GM19023 (cell line): ENCODE measurements around the gene DDX4.

Source experiments
- ATAC-seq: cut with Tn5 transposase; IDR thresholded peaks from one replicate; pipeline ENCODE4 v1.9.1; 2021; ENCODE audit warnings: mild to moderate bottlenecking, moderate library complexity; ENCODE audit not compliant: unreplicated experiment

DDX4 gene

DNA sequence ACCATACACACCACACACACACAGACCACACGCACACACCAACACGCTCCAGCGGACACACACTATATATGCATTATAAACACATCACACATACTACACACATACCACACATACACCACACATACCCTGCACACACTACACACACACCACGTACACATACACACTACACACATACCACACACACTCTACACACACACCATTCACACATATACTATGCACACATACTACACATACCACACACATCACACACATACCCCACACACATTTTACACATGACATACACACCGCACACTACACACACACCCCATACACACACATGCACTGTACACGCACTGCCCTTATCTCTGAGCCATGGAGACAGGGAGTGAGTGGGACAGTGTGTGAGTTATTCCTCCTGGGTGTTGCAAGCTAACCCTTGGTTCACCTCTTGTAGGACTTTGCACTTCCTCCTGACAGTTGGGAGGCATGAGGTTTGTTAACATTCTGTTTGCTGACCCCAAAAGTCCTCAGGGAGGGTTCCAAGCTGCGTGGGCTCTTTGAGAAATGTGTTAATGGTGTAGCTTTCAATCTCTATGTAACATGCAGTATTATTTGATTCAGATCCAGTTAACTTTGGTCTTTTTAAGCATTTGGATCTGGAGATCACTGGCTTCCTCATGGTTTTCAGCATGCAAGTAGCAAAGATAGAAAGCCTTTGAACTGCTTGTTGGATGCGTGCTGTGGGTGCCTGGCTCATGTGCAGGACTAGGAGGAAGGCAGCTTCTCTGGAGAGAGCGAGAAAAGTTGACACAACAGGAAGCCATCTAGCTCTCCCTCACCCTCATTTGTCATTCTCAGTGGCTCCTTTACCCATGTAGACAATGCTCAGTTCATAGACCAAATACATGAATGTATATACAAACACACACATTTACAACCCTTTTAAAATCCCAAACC, 127.0 kb downstream of the DDX4 start:
- ATAC-seq: no peak

DNA sequence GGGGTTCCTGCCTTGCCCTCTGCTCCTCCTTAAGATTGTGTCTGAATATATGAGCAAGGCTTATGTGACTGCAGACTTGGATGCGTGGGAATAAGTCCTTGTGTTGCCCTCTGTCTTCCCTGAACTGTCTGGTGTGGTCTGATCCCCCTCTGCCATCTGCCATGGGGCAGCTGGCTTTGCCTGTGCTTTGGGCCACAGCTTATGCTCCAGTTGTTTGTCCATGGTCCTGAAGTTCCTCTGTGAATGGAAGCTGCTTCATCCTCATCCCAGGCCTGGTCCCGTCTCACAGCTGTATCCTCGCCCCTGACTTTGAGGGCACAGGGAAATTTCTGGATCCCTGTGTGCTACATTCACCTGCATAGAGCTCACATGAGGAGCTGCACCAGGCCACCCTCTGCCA, 128.0 kb downstream of the DDX4 start:
- ATAC-seq: no peak

DNA sequence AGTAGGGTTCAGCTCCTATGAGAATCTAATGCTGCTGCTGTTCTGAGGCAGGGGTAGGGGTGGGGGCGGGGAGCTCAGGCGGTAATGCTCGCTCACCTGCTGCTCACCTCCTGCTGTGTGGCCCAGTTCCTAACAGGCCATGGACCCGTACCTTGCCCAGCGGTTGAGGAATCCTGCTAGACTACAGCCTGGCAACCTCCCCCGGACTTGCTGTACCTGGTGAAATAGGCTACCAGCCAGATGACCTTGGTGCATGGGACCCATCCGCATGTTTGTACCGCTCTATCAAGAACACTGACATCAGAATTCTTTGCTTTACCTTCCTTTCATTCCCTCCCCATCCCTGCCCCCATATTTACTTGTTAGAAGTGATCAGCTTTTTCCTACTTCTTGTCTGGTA, 128.6 kb downstream of the DDX4 start:
- no peak for ATAC-seq
